Measurements from ENCODE around the gene TSPY3. TPM values are rescaled to one million over a fixed set of nuclear protein-coding genes. Genes with fewer than 3 reads are reported as not detected.

Gene TSPY3, protein sequence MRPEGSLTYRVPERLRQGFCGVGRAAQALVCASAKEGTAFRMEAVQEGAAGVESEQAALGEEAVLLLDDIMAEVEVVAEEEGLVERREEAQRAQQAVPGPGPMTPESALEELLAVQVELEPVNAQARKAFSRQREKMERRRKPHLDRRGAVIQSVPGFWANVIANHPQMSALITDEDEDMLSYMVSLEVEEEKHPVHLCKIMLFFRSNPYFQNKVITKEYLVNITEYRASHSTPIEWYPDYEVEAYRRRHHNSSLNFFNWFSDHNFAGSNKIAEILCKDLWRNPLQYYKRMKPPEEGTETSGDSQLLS
- total RNA-seq: not detected in 2 replicates

DNA sequence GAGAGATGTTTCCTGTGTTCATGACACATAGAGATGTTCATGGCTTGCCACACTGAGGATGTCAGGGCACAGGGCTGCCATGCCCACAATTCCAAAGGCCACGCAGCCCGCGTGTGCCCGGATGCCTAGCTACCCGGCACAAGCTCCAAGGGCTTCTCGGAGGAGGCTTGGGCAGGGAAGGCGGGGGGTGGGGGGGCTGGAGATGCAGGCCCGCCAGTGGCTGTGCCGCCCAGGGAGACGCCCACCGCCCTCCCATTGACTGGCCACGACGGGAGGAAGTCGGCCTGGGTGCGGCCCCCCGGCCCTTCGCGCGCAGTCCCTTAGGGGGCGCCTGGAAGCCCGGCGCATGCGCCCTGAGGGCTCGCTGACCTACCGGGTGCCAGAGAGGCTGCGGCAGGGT, at the start of gene TSPY3:
TSPY3 (plus strand) TSS at position 301 of the 400 bp plus-strand sequence; CDS start at position 347, 46 bp downstream.

GRCh38 chrY:9357497-9357896, 40.7 kb upstream of the TSPY3 start, which contains the start of gene TSPY8:
TSPY8 (plus strand) TSS chrY:9357797; CDS start chrY:9357843, 46 bp downstream.

Other genes with a start within 250 kb of the TSPY3 start
- gene TSPY4, start 61.0 kb upstream of the TSPY3 start, total RNA-seq: not detected in 2 replicates
- not detected in 2 replicates for gene TSPY8, start 40.6 kb upstream of the TSPY3 start, total RNA-seq
- gene TSPY1, start 68.5 kb downstream of the TSPY3 start, total RNA-seq: not detected in 2 replicates
- not detected in 2 replicates for gene TSPY9, start 88.8 kb downstream of the TSPY3 start, total RNA-seq
- gene TSPY10, start 129.5 kb downstream of the TSPY3 start, total RNA-seq: not detected in 2 replicates